ENCODE measurements around the gene ABCF2.

The ABCF2 gene

DNA sequence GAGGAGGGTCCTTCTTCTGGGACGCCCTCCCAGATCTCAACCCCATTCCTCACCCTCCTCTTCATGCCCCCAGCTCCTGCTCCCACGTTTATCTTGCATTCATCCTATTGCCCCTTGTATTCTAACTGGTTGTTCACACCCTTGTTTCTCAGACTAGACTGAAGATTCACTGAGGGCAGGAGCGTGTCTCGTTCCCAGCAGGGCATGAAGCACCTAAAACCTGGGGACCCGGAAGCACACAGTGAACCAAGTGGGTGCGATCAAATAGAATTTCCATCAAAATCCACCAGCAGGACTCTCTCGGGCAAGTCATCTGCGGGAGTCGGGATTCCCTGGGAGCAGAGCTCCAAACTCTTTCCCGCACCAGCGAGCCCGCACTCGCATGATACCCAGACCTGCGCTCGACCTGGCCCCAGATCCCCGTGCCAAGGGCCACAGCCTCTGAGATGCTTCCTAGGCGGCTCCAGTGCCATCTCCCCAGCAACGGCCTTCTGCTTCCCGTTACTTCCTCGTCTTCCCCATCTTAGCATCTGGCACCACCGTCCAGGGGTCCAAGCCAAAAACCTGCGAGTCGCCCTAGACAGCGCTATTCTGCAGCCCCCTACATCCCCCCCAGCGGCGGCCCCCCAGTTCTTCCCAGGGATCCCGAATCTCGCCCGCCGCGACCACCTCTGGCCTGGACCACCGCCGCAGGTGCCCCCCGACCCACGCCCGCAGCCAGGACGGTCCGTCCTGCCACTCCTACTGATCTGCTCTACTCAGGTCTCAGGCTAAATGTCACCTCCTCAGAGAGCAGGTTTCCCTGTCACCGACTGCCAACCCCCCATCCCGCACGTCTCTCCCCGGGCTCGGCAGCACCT is 53.4 kb downstream of the ABCF2 start:
- H3K4me1 Mint-ChIP-seq (ENCODE audit: low read depth): peaks cover 8% of the 10 kb centered on the region
- H3K27me3 Mint-ChIP-seq: peaks cover 34% of the 10 kb centered on the region
- no peak overlapping the region for H3K27ac Mint-ChIP-seq
- H3K9me3 Mint-ChIP-seq (ENCODE audit: low read depth): no peaks in the 10 kb centered on the region
- no peaks in the 10 kb centered on the region for H3K36me3 Mint-ChIP-seq
- H3K4me3 Mint-ChIP-seq: no peak overlapping the region

- Mint-ChIP-seq H3K27me3 (peaks cover 37% of the 10 kb centered on the region), H3K27ac (no peak overlapping the region), H3K4me3 (no peak overlapping the region), H3K4me1 (ENCODE audit: low read depth) (peaks cover 12% of the 10 kb centered on the region), H3K36me3 (no peaks in the 10 kb centered on the region), H3K9me3 (ENCODE audit: low read depth) (no peaks in the 10 kb centered on the region)
Observed at GRCh38 chr7:151172273-151173141, 54.5 kb downstream of the ABCF2 start.

DNA sequence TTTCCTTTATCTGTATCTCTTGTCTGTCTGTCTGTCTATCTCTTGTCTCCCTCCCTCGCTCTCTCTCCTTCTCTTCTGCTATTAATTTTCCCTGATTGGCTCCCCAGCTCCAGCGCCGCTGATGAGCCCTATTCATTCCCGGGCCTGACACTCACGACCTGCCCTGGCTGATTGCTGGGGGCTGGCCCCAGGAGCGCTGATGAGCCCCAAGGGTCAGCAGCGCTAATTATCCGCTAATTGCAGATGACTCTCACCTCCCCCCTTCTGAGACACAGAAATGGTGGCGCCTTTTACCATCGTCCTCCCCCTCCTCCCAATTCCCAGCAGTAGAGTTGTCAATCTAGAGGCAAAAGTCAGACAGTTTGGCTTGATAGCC is 58.2 kb downstream of the ABCF2 start:
- H3K27ac Mint-ChIP-seq: no peak overlapping the region
- H3K36me3 Mint-ChIP-seq: no peaks in the 10 kb centered on the region
- no peaks in the 10 kb centered on the region for H3K9me3 Mint-ChIP-seq (ENCODE audit: low read depth)
- peaks cover 32% of the 10 kb centered on the region for H3K27me3 Mint-ChIP-seq
- H3K4me3 Mint-ChIP-seq: peak overlapping the region; percentile 81
- H3K4me1 Mint-ChIP-seq (ENCODE audit: low read depth): peaks cover 14% of the 10 kb centered on the region

DNA sequence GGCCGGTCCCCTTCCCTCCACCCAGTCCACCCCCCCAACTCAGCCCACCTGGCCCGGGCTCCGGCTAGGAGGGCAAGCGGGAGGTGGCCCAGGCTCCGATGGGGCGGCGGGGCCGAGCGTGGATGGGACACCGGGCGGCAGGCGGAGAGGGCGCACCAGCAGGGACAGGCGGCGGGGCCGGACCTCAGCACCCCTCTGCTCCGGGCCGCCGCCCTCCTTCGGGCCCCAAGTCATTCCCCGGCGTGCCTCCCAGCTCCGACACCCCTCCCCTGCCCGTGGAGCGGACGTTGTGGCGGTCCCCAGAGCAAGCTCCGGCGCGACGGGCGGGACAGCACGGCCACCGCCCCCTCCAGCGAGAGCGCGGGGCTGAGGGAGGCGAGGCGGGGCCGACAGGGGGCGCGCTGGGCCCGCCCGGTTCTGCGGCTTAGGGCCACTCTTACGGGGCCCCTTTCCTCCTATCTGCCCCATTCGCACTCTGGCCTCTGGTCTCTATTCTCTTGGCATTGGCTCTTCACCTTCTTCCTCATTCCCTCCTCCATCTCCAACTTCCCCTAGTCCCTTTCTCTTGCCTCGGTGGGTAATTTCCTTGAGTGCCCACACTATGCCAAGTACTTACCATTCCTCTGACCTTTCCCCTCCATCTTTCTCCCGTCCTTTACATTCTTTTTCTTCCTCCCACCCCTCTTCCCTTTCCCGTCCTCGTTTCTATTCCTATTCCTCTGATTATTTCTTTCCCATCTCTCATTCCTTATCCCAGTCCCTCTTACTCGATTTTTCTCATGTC is 58.8 kb downstream of the ABCF2 start:
- Mint-ChIP-seq H3K9me3 (ENCODE audit: low read depth) (no peaks in the 10 kb centered on the region), H3K4me1 (ENCODE audit: low read depth) (peaks cover 14% of the 10 kb centered on the region), H3K27me3 (peaks cover 28% of the 10 kb centered on the region), H3K36me3 (no peaks in the 10 kb centered on the region), H3K27ac (no peak overlapping the region), H3K4me3 (peak overlapping the region; percentile 81)

DNA sequence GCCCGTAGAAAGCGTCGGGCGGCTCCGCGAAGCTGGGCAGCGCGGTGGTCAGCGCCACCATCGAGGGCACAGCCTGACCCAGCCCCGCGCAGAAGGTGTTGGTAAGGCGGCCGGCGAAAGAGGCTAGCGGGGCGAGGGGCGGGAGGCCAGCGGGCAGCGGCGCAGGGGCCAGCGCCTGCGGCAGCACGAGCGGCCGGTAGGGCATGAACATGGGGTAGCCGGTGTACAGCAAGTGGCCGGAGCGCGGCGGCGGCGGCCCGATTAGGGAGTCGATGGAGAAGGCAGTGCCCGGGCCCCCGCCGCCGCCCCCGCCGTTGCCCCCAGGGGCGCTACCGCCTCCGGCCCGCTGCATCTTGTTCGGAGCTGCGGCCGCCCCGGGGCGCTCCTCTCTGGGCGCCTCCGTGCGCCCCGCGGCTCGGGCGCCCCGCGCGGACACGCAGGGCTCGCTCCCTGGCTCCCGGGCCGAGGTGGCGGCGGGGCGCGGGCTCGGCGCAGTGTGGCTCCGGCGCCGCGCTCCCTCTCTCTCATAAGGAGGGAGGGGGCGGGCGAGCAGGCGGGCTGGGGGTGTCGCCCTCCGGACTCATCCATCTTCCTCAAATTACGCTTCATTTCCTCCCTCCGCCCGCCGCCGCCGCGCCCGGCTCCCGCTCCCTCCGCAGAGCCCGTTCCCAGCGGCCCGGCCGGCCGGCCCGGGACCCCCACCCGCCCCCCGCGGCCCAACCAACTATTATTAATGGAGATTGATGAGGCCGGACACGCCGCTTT is 59.6 kb downstream of the ABCF2 start, which contains the start of gene GBX1:
GBX1 (minus strand) TSS at position 498 of the 765 bp plus-strand sequence; CDS start at position 352, 146 bp downstream.
- H3K27ac Mint-ChIP-seq: no peak within 1 kb of the TSS
- H3K27me3 Mint-ChIP-seq: peaks cover 22% of the 10 kb centered on the region
- no peaks in the 10 kb centered on the region for H3K9me3 Mint-ChIP-seq (ENCODE audit: low read depth)
- H3K4me3 Mint-ChIP-seq: peak within 1 kb of the TSS; percentile 81
- H3K36me3 Mint-ChIP-seq: no peaks in the 10 kb centered on the region
- H3K4me1 Mint-ChIP-seq (ENCODE audit: low read depth): peaks cover 9% of the 10 kb centered on the region

DNA sequence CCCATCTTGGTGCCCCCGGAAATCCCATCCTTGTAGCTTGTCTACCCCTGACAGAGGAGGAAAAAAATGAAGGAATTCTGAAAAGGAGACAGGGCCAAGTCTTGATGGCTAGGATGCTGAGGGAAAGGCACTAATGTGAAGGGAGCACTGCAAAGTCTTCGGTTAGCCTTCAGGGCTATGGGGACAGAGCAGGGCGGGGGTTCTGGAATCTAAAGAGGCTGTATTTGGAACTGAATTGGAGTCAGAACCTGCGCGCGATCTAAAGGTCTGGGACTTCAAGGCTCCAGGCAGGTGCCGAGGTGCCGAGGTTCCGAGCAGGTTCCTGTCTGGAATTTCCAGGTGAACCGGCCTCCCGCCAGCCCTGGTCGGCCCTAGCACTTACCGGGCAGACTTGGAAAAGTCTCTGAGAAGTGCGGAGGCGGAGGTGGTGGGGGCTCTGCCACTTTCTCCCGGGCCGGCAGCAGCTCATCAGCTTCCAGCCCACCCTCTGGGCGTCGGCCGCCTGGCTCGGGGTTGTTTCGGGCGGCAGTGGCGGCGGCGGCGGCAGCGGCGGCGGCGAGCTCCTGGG is 60.3 kb downstream of the ABCF2 start:
- Mint-ChIP-seq H3K9me3 (ENCODE audit: low read depth) (no peaks in the 10 kb centered on the region), H3K4me3 (peak overlapping the region; percentile 69), H3K36me3 (no peaks in the 10 kb centered on the region), H3K27me3 (peaks cover 19% of the 10 kb centered on the region), H3K27ac (no peak overlapping the region), H3K4me1 (ENCODE audit: low read depth) (peaks cover 7% of the 10 kb centered on the region)

Measured in activated naive CD8-positive, alpha-beta T cell (primary cell).